Measurements from ENCODE around the gene MAP2K4.

MAP2K4 gene

GRCh38 chr17:12088035-12088434 lies 67.4 kb downstream of the MAP2K4 start:
- Histone ChIP-seq H3K27ac (ENCODE audit: low read length) (no peak overlapping the region), H3K27me3 (ENCODE audit: control insufficient read depth in 1 of 2, insufficient read depth in 2 of 2, low read length in 2 of 2) (no peaks in the 10 kb centered on the region), H3K9me3 (ENCODE audit: control insufficient read depth in 2 of 2, low read length in 2 of 2) (no peaks in the 10 kb centered on the region), H3K4me3 (ENCODE audit: low read length in 2 of 2) (no peak overlapping the region), H3K9ac (ENCODE audit: low read length in 2 of 2) (no peak overlapping the region), H3K4me1 (ENCODE audit: control insufficient read depth, insufficient read depth, low read length) (no peaks in the 10 kb centered on the region), H3K36me3 (ENCODE audit: control insufficient read depth in 2 of 2, insufficient read depth in 2 of 2, low read length in 2 of 2) (peaks cover 0 to 9% of the 10 kb centered on the region in 2 donors)

DNA sequence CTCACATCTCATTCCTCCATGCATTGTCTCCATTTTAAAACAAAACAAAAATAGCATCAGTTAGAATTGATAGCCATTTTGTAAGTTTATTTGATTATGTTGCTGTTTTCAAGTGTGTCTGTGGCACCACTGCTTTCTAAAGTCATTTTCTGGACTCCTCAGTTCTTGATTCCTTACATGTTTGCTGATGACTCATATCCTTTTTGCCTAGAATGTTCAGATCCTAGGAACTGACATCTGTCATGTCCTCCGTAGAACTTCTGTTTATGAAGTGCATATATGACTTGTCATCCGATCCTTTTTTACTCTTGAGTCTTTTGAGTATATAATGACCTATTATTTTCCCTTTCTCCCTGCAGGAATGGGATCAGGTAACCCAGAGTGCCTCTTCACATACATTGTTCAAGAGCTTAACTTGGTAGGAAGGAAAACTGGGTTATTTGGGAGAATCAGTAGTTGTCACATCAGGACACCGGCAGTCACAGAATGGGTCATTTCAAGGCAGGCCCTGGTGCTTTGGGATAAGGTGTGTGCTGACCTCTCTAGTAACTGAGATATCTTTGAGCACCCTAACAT lies 69.2 kb downstream of the MAP2K4 start:
- no peak overlapping the region for H3K9ac ChIP-seq (ENCODE audit: low read length in 2 of 2)
- H3K27ac ChIP-seq (ENCODE audit: low read length): no peak overlapping the region
- no peaks in the 10 kb centered on the region for H3K27me3 ChIP-seq (ENCODE audit: control insufficient read depth in 1 of 2, insufficient read depth in 2 of 2, low read length in 2 of 2)
- no peaks in the 10 kb centered on the region for H3K9me3 ChIP-seq (ENCODE audit: control insufficient read depth in 2 of 2, low read length in 2 of 2)
- H3K4me3 ChIP-seq (ENCODE audit: low read length in 2 of 2): no peak overlapping the region
- no peaks in the 10 kb centered on the region for H3K4me1 ChIP-seq (ENCODE audit: control insufficient read depth, insufficient read depth, low read length)
- peaks cover 0 to 9% of the 10 kb centered on the region in 2 donors for H3K36me3 ChIP-seq (ENCODE audit: control insufficient read depth in 2 of 2, insufficient read depth in 2 of 2, low read length in 2 of 2)

- Histone ChIP-seq H3K4me3 (ENCODE audit: low read length in 2 of 2) (no peak overlapping the region), H3K36me3 (ENCODE audit: control insufficient read depth in 2 of 2, insufficient read depth in 2 of 2, low read length in 2 of 2) (peaks cover 0 to 8% of the 10 kb centered on the region in 2 donors), H3K4me1 (ENCODE audit: control insufficient read depth, insufficient read depth, low read length) (no peaks in the 10 kb centered on the region), H3K9ac (ENCODE audit: low read length in 2 of 2) (no peak overlapping the region), H3K27me3 (ENCODE audit: control insufficient read depth in 1 of 2, insufficient read depth in 2 of 2, low read length in 2 of 2) (no peaks in the 10 kb centered on the region), H3K27ac (ENCODE audit: low read length) (no peak overlapping the region), H3K9me3 (ENCODE audit: control insufficient read depth in 2 of 2, low read length in 2 of 2) (no peaks in the 10 kb centered on the region)
Measured at GRCh38 chr17:12094336-12094735, 73.7 kb downstream of the MAP2K4 start.

DNA sequence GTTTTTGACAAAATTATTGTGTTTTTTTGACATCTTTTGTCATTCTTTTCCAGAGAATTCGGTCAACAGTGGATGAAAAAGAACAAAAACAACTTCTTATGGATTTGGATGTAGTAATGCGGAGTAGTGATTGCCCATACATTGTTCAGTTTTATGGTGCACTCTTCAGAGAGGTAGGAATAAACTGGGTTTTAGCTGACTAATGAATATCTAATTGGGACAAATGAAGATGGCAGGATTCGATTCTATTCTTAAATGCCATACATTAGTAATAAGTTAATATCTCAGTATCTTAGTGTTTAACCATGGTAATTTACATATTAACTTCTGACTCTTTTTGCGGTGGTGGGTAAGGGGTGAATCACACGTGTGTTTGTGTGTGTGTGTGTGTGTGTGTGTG lies 74.8 kb downstream of the MAP2K4 start:
- Histone ChIP-seq H3K9ac (ENCODE audit: low read length in 2 of 2) (no peak overlapping the region), H3K27ac (ENCODE audit: low read length) (no peak overlapping the region), H3K4me3 (ENCODE audit: low read length in 2 of 2) (no peak overlapping the region), H3K9me3 (ENCODE audit: control insufficient read depth in 2 of 2, low read length in 2 of 2) (no peaks in the 10 kb centered on the region), H3K27me3 (ENCODE audit: control insufficient read depth in 1 of 2, insufficient read depth in 2 of 2, low read length in 2 of 2) (no peaks in the 10 kb centered on the region), H3K36me3 (ENCODE audit: control insufficient read depth in 2 of 2, insufficient read depth in 2 of 2, low read length in 2 of 2) (peaks cover 0 to 2% of the 10 kb centered on the region in 2 donors), H3K4me1 (ENCODE audit: control insufficient read depth, insufficient read depth, low read length) (no peaks in the 10 kb centered on the region)

GRCh38 chr17:12097326-12097725 lies 76.6 kb downstream of the MAP2K4 start:
- no peaks in the 10 kb centered on the region for H3K36me3 ChIP-seq (ENCODE audit: control insufficient read depth in 2 of 2, insufficient read depth in 2 of 2, low read length in 2 of 2)
- no peak overlapping the region for H3K9ac ChIP-seq (ENCODE audit: low read length in 2 of 2)

GRCh38 chr17:12098568-12098967 lies 77.9 kb downstream of the MAP2K4 start:
- Histone ChIP-seq H3K9ac (ENCODE audit: low read length in 2 of 2) (no peak overlapping the region), H3K36me3 (ENCODE audit: control insufficient read depth in 2 of 2, insufficient read depth in 2 of 2, low read length in 2 of 2) (no peaks in the 10 kb centered on the region), H3K4me3 (ENCODE audit: low read length in 2 of 2) (no peak overlapping the region), H3K27me3 (ENCODE audit: control insufficient read depth in 1 of 2, insufficient read depth in 2 of 2, low read length in 2 of 2) (no peaks in the 10 kb centered on the region), H3K27ac (ENCODE audit: low read length) (no peak overlapping the region), H3K4me1 (ENCODE audit: control insufficient read depth, insufficient read depth, low read length) (no peaks in the 10 kb centered on the region), H3K9me3 (ENCODE audit: control insufficient read depth in 2 of 2, low read length in 2 of 2) (no peaks in the 10 kb centered on the region)

More at GRCh38 chr17:12097326-12097725, 76.6 kb downstream of the MAP2K4 start:
- Histone ChIP-seq H3K9me3 (ENCODE audit: control insufficient read depth in 2 of 2, low read length in 2 of 2) (no peaks in the 10 kb centered on the region), H3K27ac (ENCODE audit: low read length) (no peak overlapping the region), H3K4me3 (ENCODE audit: low read length in 2 of 2) (no peak overlapping the region), H3K4me1 (ENCODE audit: control insufficient read depth, insufficient read depth, low read length) (no peaks in the 10 kb centered on the region), H3K27me3 (ENCODE audit: control insufficient read depth in 1 of 2, insufficient read depth in 2 of 2, low read length in 2 of 2) (no peaks in the 10 kb centered on the region)

GRCh38 chr17:12099412-12099811 lies 78.7 kb downstream of the MAP2K4 start:
- H3K27me3 ChIP-seq (ENCODE audit: control insufficient read depth in 1 of 2, insufficient read depth in 2 of 2, low read length in 2 of 2): no peaks in the 10 kb centered on the region
- H3K27ac ChIP-seq (ENCODE audit: low read length): no peak overlapping the region
- no peaks in the 10 kb centered on the region for H3K36me3 ChIP-seq (ENCODE audit: control insufficient read depth in 2 of 2, insufficient read depth in 2 of 2, low read length in 2 of 2)
- H3K4me1 ChIP-seq (ENCODE audit: control insufficient read depth, insufficient read depth, low read length): no peaks in the 10 kb centered on the region
- no peak overlapping the region for H3K9ac ChIP-seq (ENCODE audit: low read length in 2 of 2)
- no peak overlapping the region for H3K4me3 ChIP-seq (ENCODE audit: low read length in 2 of 2)
- H3K9me3 ChIP-seq (ENCODE audit: control insufficient read depth in 2 of 2, low read length in 2 of 2): no peaks in the 10 kb centered on the region

- no peaks in the 10 kb centered on the region for H3K9me3 ChIP-seq (ENCODE audit: control insufficient read depth in 2 of 2, low read length in 2 of 2)
- no peaks in the 10 kb centered on the region for H3K4me1 ChIP-seq (ENCODE audit: control insufficient read depth, insufficient read depth, low read length)
- H3K9ac ChIP-seq (ENCODE audit: low read length in 2 of 2): no peak overlapping the region
Measured at GRCh38 chr17:12104831-12105230, 84.2 kb downstream of the MAP2K4 start.

DNA sequence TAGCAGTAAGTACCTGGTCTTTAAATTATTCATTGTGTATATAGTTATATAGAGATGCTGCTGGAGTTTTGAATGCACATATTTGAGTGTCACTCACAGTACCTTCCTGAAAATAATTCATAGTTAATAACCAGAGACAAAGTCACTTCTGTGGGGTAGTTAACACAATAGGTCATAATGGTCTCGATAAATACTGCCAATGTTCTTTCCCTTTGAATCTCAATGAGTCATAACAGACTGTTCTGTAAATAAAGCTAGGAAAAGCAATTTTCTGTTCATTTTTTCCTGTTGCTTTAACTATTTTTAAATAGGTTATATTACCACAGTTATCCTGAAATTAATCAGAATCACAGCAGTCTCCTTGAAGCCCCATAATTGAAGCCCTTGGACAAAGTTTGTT lies 87.2 kb downstream of the MAP2K4 start:
- no peaks in the 10 kb centered on the region for H3K4me1 ChIP-seq (ENCODE audit: control insufficient read depth, insufficient read depth, low read length)
- no peak overlapping the region for H3K27ac ChIP-seq (ENCODE audit: low read length)
- peaks cover 0 to 3% of the 10 kb centered on the region in 2 donors for H3K36me3 ChIP-seq (ENCODE audit: control insufficient read depth in 2 of 2, insufficient read depth in 2 of 2, low read length in 2 of 2)
- no peak overlapping the region for H3K9ac ChIP-seq (ENCODE audit: low read length in 2 of 2)
- H3K4me3 ChIP-seq (ENCODE audit: low read length in 2 of 2): no peak overlapping the region
- H3K9me3 ChIP-seq (ENCODE audit: control insufficient read depth in 2 of 2, low read length in 2 of 2): no peaks in the 10 kb centered on the region
- H3K27me3 ChIP-seq (ENCODE audit: control insufficient read depth in 1 of 2, insufficient read depth in 2 of 2, low read length in 2 of 2): no peaks in the 10 kb centered on the region

More at GRCh38 chr17:12104831-12105230, 84.2 kb downstream of the MAP2K4 start:
- H3K27ac ChIP-seq (ENCODE audit: low read length): no peak overlapping the region
- H3K27me3 ChIP-seq (ENCODE audit: control insufficient read depth in 1 of 2, insufficient read depth in 2 of 2, low read length in 2 of 2): no peaks in the 10 kb centered on the region
- no peak overlapping the region for H3K4me3 ChIP-seq (ENCODE audit: low read length in 2 of 2)
- no peaks in the 10 kb centered on the region for H3K36me3 ChIP-seq (ENCODE audit: control insufficient read depth in 2 of 2, insufficient read depth in 2 of 2, low read length in 2 of 2)

- Histone ChIP-seq H3K4me1 (ENCODE audit: control insufficient read depth, insufficient read depth, low read length) (no peaks in the 10 kb centered on the region), H3K27ac (ENCODE audit: low read length) (no peak overlapping the region), H3K9me3 (ENCODE audit: control insufficient read depth in 2 of 2, low read length in 2 of 2) (no peaks in the 10 kb centered on the region), H3K9ac (ENCODE audit: low read length in 2 of 2) (no peak overlapping the region), H3K4me3 (ENCODE audit: low read length in 2 of 2) (no peak overlapping the region), H3K27me3 (ENCODE audit: control insufficient read depth in 1 of 2, insufficient read depth in 2 of 2, low read length in 2 of 2) (no peaks in the 10 kb centered on the region), H3K36me3 (ENCODE audit: control insufficient read depth in 2 of 2, insufficient read depth in 2 of 2, low read length in 2 of 2) (peaks cover 19 to 20% of the 10 kb centered on the region in 2 donors)
Measured at GRCh38 chr17:12110906-12111305, 90.2 kb downstream of the MAP2K4 start.

- H3K9ac ChIP-seq (ENCODE audit: low read length in 2 of 2): no peak overlapping the region
- no peak overlapping the region for H3K27ac ChIP-seq (ENCODE audit: low read length)
- H3K4me1 ChIP-seq (ENCODE audit: control insufficient read depth, insufficient read depth, low read length): no peaks in the 10 kb centered on the region
- peaks cover 23 to 24% of the 10 kb centered on the region in 2 donors for H3K36me3 ChIP-seq (ENCODE audit: control insufficient read depth in 2 of 2, insufficient read depth in 2 of 2, low read length in 2 of 2)
- H3K4me3 ChIP-seq (ENCODE audit: low read length in 2 of 2): no peak overlapping the region
- no peaks in the 10 kb centered on the region for H3K9me3 ChIP-seq (ENCODE audit: control insufficient read depth in 2 of 2, low read length in 2 of 2)
- no peaks in the 10 kb centered on the region for H3K27me3 ChIP-seq (ENCODE audit: control insufficient read depth in 1 of 2, insufficient read depth in 2 of 2, low read length in 2 of 2)
Measured at GRCh38 chr17:12113156-12113555, 92.5 kb downstream of the MAP2K4 start.
